ENCODE measurements around the gene ARSI.

DNA sequence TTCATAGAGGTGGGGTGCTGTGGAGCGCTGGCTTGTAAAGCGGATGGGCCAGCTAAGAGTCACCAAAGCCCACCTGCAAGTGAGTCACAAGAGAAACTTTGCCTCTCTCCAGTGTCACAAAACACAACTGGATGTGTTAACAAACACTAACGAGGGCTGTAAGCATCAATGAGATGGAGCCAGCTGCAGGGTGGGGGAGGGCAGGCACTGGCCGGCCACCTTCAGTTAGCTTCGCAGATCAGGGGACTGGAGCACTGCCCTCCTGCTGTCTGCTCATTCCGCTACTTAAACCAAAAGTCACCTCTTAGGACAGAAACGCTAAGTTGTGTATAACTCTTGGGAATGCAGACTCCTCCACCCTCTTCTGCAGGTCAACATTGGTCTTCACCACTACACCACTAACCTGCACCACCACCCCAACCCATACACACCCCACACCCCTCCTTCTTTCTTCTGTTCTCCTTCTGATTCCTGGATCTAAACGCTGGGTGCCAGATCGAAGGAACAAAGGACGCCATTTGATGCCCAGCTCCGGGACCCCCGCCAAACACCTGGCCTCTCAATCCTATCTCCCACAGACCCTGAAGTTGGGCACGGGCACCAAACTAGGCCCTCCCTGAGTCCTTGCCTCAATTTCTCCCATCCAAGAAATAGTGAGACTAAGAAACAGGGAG is 2.1 kb downstream of the ARSI start:
- TF ChIP-seq BHLHE40 (IDR thresholded peaks at IDR 0.05; ENCODE audit: borderline replicate concordance) (no peak), SUZ12 (IDR thresholded peaks at IDR 0.05) (no peak), ZNF384 (IDR thresholded peaks at IDR 0.05) (no peak), SP1 (IDR thresholded peaks at IDR 0.05) (no peak), ARNT (IDR thresholded peaks at IDR 0.05) (no peak)
